GM13977 (cell line): ENCODE results near the gene FGF19.
A peak's percentile ranks its signal among the peaks of the same experiment; 100 is the strongest.

ENCODE experiments used
- DNase-seq: peaks from one replicate; pipeline ENCODE4 v3.0.0; 2012; ENCODE audit warnings: low spot score
- in situ Hi-C: fragments of 300-500 bp; cut with MboI; formaldehyde crosslinking; loops from one replicate; pipeline ENCODE4 v1.12.0; 2022; ENCODE audit warnings: low sequenced_read_pairs, low pct_unique_long_range_greater_than_20kb, mixed read lengths, inconsistent platforms; ENCODE audit not compliant: unreplicated experiment
- TF ChIP-seq, protein P1 (sequence below): IDR thresholded peaks from 2 replicates; pipeline ENCODE4 v1.5.1; 2012; ENCODE audit warnings: mild to moderate bottlenecking, control low read depth; ENCODE audit not compliant: insufficient read depth; ENCODE audit errors: extremely low read depth, missing control alignments

Gene FGF19

DNA sequence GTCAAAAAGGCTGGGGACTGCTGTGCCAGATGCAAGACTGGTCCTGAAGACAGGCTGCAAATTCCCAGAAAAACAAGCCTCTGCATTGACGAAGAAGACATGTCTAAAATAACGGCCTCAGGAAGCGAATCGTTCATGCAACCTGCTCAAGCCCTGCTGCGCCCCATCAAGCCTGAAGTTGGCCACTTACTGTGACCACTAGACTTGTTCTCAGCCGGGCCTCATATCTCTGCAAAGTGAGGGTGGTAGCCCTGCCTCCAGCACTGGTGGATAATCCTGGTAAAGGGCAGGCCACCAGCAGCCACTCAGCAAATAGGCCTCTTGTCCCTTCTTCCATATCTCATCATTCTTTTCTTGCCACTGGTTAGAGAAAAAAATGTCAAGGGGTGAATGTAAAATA is 40.5 kb downstream of the FGF19 start:
- TF ChIP-seq, protein P1, sequence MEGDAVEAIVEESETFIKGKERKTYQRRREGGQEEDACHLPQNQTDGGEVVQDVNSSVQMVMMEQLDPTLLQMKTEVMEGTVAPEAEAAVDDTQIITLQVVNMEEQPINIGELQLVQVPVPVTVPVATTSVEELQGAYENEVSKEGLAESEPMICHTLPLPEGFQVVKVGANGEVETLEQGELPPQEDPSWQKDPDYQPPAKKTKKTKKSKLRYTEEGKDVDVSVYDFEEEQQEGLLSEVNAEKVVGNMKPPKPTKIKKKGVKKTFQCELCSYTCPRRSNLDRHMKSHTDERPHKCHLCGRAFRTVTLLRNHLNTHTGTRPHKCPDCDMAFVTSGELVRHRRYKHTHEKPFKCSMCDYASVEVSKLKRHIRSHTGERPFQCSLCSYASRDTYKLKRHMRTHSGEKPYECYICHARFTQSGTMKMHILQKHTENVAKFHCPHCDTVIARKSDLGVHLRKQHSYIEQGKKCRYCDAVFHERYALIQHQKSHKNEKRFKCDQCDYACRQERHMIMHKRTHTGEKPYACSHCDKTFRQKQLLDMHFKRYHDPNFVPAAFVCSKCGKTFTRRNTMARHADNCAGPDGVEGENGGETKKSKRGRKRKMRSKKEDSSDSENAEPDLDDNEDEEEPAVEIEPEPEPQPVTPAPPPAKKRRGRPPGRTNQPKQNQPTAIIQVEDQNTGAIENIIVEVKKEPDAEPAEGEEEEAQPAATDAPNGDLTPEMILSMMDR: no peak
- in situ Hi-C loops: loop anchor here (25.0 kb wide), 1 partner anchor 751 kb away; the partner anchor contains the start of genes IGHMBP2 and MRPL21
- DNase-seq: no peak

DNA sequence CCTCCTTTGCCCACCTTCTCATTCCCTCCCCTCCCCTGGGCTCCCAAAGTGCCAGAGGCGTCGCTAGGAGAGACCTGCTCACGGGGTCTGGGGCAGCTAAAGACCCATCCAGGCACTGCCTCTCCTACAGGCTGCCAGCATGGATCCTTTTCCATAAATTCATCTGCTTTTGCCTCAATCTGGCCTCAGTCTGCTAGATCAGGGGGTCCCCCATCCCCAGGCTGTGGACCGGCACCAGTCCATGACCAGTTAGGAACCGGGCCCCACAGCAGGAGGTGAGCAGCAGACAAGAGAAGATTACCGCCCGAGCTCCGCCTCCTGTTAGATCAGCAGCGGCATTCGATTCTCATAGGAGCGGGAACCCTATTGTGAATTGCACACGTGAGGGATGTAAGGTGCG is 41.0 kb downstream of the FGF19 start:
- TF ChIP-seq, protein P1: no peak
- in situ Hi-C loops: loop anchor here (25.0 kb wide), 1 partner anchor 751 kb away; the partner anchor contains the start of genes IGHMBP2 and MRPL21
- DNase-seq: no peak

GRCh38 chr11:69662021-69662698 is 41.7 kb downstream of the FGF19 start:
- no peak for DNase-seq
- in situ Hi-C loops: loop anchor here (25.0 kb wide), 1 partner anchor 750 kb away; the partner anchor contains the start of genes IGHMBP2 and MRPL21
- TF ChIP-seq, protein P1: peak; percentile 6

DNA sequence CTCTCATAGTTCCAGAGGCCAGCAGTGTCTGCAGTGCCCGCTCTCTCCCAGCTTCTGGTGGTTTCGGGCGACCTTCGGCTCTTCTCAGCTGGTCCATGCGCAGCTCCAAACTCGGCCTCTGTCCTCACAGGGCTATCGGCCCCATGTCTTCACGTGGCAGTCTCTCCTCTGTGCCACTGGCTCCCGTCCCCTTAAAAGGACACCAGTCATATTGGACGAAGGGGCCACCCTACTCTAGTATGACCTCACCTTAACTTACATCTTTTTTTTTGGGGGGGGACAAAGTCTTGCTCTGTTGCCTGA is 42.5 kb downstream of the FGF19 start:
- in situ Hi-C loops: loop anchor here (25.0 kb wide), 1 partner anchor 749 kb away; the partner anchor contains the start of genes IGHMBP2 and MRPL21
- DNase-seq: no peak
- TF ChIP-seq, protein P1: no peak

DNA sequence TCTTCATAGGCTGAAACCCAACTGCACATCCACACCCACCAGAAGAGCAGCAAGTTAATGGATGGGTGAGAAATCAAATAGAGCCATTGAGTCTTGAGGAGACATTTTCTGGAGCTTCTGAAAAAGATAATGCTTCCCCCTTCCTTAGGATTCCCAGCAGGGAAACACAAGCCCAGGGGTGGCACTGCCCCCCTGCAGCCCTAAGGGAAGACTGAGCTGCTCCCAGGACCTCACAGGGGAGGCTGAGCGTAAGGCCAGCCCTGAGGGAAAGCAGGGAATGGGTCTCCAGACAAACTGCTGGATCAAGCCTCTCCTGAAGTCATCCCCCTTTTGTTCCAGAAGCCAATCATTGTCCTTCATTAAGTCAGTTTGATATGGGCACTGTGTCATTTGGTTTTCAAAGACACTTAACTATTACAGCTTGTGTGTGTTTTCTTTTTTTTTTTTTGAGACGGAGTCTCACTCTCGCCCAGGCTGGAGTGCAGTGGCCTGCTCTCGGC is 43.8 kb downstream of the FGF19 start:
- TF ChIP-seq, protein P1: no peak
- no peak for DNase-seq
- in situ Hi-C loops: loop anchor here (25.0 kb wide), 1 partner anchor 748 kb away; the partner anchor contains the start of genes IGHMBP2 and MRPL21

DNA sequence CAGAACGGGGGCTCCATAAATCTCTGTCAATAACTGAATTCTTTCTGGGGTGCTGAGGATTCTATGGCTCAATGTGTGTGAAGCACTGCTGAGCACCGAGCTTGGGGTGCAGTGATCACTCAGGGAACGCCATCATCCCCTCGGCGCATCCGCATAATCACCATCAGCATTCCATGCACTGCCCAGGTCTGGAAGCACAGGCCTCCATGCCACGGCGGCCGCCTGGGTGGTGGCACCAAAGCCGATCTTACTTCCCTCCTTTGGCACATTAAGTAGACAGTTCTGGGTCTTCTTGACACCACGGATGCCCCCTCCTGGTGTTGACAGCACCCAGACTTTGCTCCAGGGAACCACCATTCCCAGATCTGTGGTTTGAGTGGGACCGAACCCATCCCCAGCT is 44.2 kb downstream of the FGF19 start:
- in situ Hi-C loops: loop anchor here (25.0 kb wide), 1 partner anchor 747 kb away; the partner anchor contains the start of genes IGHMBP2 and MRPL21
- TF ChIP-seq, protein P1: no peak
- DNase-seq: no peak
